HEK293 (cell line): ENCODE measurements around the gene NAGA.

Source experiments
- CTCF ChIA-PET: fragments of 350-600 bp; formaldehyde crosslinking; extraction: SDS; loops from one replicate; lab custom pipeline; 2021; ENCODE audit warnings: antibody characterized with exemption; lab: Yijun Ruan, JAX
- POLR2A ChIA-PET: fragments of 300-600 bp; formaldehyde crosslinking; extraction: SDS; loops from one replicate; lab custom pipeline; 2020; ENCODE audit warnings: antibody characterized with exemption, inconsistent platforms; lab: Yijun Ruan, JAX
- H3K27ac ChIP-seq: fragments of 200-500 bp; sonication (Bioruptor generic); 2 replicates; pipeline ENCODE4 v1.5.1; 2014; ENCODE audit warnings: low read depth, low read length, control low read depth, inconsistent platforms; ENCODE audit errors: extremely low read depth
- H3K36me3 ChIP-seq, 2 experiments: fragments of 200-500 bp in 1 of 2; sonication (Bioruptor generic) in 1 of 2; 1 replicate in 1 of 2; 2 replicates in 1 of 2; pipeline ENCODE4 v1.5.1; 2014 to 2017; ENCODE audit warnings: inconsistent platforms in 2 of 2, low read length in 2 of 2; ENCODE audit not compliant: control insufficient read depth in 2 of 2, insufficient read depth in 1 of 2
- H3K4me1 ChIP-seq: fragments of 200-500 bp; sonication (Bioruptor generic); 2 replicates; pipeline ENCODE4 v1.5.1; 2014; ENCODE audit warnings: mild to moderate bottlenecking, low read length, inconsistent platforms; ENCODE audit not compliant: control insufficient read depth, insufficient read depth
- H3K4me3 ChIP-seq: 2 replicates; pipeline ENCODE4 v1.5.1; 2011; ENCODE audit warnings: low read depth, mild to moderate bottlenecking, control low read depth, low read length, moderate library complexity
- H3K9me3 ChIP-seq: fragments of 200-500 bp; sonication (Bioruptor generic); 2 replicates; pipeline ENCODE4 v1.5.1; 2014; ENCODE audit warnings: low read depth, low read length, inconsistent platforms; ENCODE audit not compliant: control insufficient read depth, insufficient read depth
- BCL6B ChIP-seq: fragments of 450-650 bp; formaldehyde crosslinking; IDR thresholded peaks from 2 replicates; pipeline ENCODE4 v1.5.1; 2017; ENCODE audit warnings: missing biosample characterization, missing genetic modification characterization
- OSR2 ChIP-seq: fragments of 450-650 bp; formaldehyde crosslinking; IDR thresholded peaks from 2 replicates; pipeline ENCODE4 v1.5.1; 2016; ENCODE audit warnings: missing biosample characterization, missing genetic modification characterization
- PRDM1 ChIP-seq: fragments of 450-650 bp; formaldehyde crosslinking; IDR thresholded peaks from 2 replicates; pipeline ENCODE4; 2016; ENCODE audit warnings: missing biosample characterization, missing genetic modification characterization
- ZBTB10 ChIP-seq: fragments of 450-650 bp; formaldehyde crosslinking; IDR thresholded peaks from 2 replicates; pipeline ENCODE4 v1.5.1; 2016; ENCODE audit warnings: missing biosample characterization, missing genetic modification characterization
- ZBTB48 ChIP-seq: fragments of 450-650 bp; formaldehyde crosslinking; IDR thresholded peaks from 2 replicates; pipeline ENCODE4 v1.5.1; 2016; ENCODE audit warnings: missing biosample characterization, missing genetic modification characterization
- ZNF132 ChIP-seq: fragments of 450-650 bp; formaldehyde crosslinking; IDR thresholded peaks from 2 replicates; pipeline ENCODE4 v1.5.1; 2017; ENCODE audit warnings: missing biosample characterization, missing genetic modification characterization, borderline replicate concordance
- ZNF292 ChIP-seq: fragments of 450-650 bp; formaldehyde crosslinking; IDR thresholded peaks from 2 replicates; pipeline ENCODE4 v1.5.1; 2016; ENCODE audit warnings: low read depth, missing biosample characterization, missing genetic modification characterization, borderline replicate concordance
- ZNF335 ChIP-seq: fragments of 450-650 bp; formaldehyde crosslinking; conservative IDR thresholded peaks from 2 replicates; pipeline ENCODE4 v1.5.1; 2016; ENCODE audit warnings: missing biosample characterization, missing genetic modification characterization
- ZNF366 ChIP-seq: fragments of 450-650 bp; formaldehyde crosslinking; conservative IDR thresholded peaks from 2 replicates; pipeline ENCODE4 v1.5.1; 2016; ENCODE audit warnings: missing biosample characterization, missing genetic modification characterization
- ZNF404 ChIP-seq: fragments of 450-650 bp; formaldehyde crosslinking; IDR thresholded peaks from 2 replicates; pipeline ENCODE4 v1.5.1; 2017; ENCODE audit warnings: missing biosample characterization, missing genetic modification characterization
- ZNF473 ChIP-seq: fragments of 450-650 bp; formaldehyde crosslinking; IDR thresholded peaks from 2 replicates; pipeline ENCODE4 v1.5.1; 2017; ENCODE audit warnings: missing biosample characterization, missing genetic modification characterization
- ZNF501 ChIP-seq: fragments of 450-650 bp; formaldehyde crosslinking; IDR thresholded peaks from 2 replicates; pipeline ENCODE4 v1.5.1; 2016; ENCODE audit warnings: missing biosample characterization, missing genetic modification characterization
- ZNF654 ChIP-seq: fragments of 450-650 bp; formaldehyde crosslinking; IDR thresholded peaks from 2 replicates; pipeline ENCODE4 v1.5.1; 2016; ENCODE audit warnings: low read depth, missing biosample characterization, missing genetic modification characterization
- ZNF664 ChIP-seq: fragments of 450-650 bp; formaldehyde crosslinking; IDR thresholded peaks from 2 replicates; pipeline ENCODE4 v1.5.1; 2016; ENCODE audit warnings: missing biosample characterization, missing genetic modification characterization
- ZNF768 ChIP-seq: fragments of 450-650 bp; formaldehyde crosslinking; IDR thresholded peaks from 2 replicates; pipeline ENCODE4 v1.5.1; 2018; ENCODE audit warnings: missing biosample characterization, mild to moderate bottlenecking, missing genetic modification characterization
- TF ChIP-seq, protein P1 (sequence below): fragments of 450-650 bp; formaldehyde crosslinking; IDR thresholded peaks from 2 replicates; pipeline ENCODE4 v1.5.1; 2016; ENCODE audit warnings: missing biosample characterization, missing genetic modification characterization, low read depth
- TF ChIP-seq, protein P2 (sequence below): fragments of 450-650 bp; formaldehyde crosslinking; IDR thresholded peaks from 2 replicates; pipeline ENCODE4 v1.5.1; 2016; ENCODE audit warnings: missing biosample characterization, missing genetic modification characterization
- TF ChIP-seq, protein P3 (sequence below): fragments of 450-650 bp; formaldehyde crosslinking; IDR thresholded peaks from 2 replicates; pipeline ENCODE4 v1.5.1; 2016; ENCODE audit warnings: missing biosample characterization, missing genetic modification characterization

NAGA gene

DNA sequence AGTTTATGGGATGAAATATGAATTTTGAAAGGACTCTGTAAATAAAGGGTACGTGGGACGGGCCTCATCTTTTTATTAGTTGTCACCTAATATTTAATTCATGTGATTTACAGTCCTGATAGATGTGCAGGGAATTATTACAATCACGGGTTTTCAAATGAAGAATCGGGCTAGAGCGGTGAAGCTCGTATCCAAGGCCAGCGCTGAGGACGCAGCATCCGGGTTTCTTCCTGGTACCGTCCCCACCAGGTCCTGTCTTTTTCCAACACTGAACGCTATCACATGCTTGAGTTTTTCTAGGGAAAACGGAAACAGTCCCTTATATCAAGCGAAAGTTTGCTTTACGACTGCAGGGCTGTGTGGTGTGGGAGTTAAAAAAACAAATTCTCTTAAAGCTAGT, 9.7 kb upstream of the NAGA start:
- Histone ChIP-seq H3K36me3 (peaks cover 0 to 39% of the 10 kb centered on the region in 2 experiments; a peak in 2 of 3 replicates), H3K4me3 (peak overlapping the region; percentile 93)
- ChIA-PET CTCF (interaction anchor here (0.6 to 1.7 kb wide), 7 partner anchors 10 to 364 kb away, joined by 3 to 14 read pairs (median 3); partner anchors contain the start of gene NDUFA6), POLR2A (interaction anchor here (1.0 to 3.3 kb wide), 6 partner anchors 10 to 364 kb away, joined by 3 to 56 read pairs (median 10); partner anchors contain the start of genes CENPM, NAGA and NDUFA6)
- TF ChIP-seq ZNF335, result peak; percentile 44
- TF ChIP-seq PRDM1 (tag by site-specific recombination), result peak; percentile 56; the same call in 1 of the 2 replicates
- TF ChIP-seq, protein P1, sequence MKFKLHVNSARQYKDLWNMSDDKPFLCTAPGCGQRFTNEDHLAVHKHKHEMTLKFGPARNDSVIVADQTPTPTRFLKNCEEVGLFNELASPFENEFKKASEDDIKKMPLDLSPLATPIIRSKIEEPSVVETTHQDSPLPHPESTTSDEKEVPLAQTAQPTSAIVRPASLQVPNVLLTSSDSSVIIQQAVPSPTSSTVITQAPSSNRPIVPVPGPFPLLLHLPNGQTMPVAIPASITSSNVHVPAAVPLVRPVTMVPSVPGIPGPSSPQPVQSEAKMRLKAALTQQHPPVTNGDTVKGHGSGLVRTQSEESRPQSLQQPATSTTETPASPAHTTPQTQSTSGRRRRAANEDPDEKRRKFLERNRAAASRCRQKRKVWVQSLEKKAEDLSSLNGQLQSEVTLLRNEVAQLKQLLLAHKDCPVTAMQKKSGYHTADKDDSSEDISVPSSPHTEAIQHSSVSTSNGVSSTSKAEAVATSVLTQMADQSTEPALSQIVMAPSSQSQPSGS (tag by site-specific recombination), result no peak
- peak; percentile 91 for TF ChIP-seq ZBTB48
- TF ChIP-seq BCL6B, result peak; percentile 67; the same call in 1 of the 2 replicates
- TF ChIP-seq, all 188 proteins: peak for 4
- no peaks in the 10 kb centered on the region for H3K9me3 ChIP-seq
- H3K4me1 ChIP-seq, result peaks cover 4% of the 10 kb centered on the region; the same call in 1 of the 2 replicates
- H3K27ac ChIP-seq, result peak overlapping the region; percentile 73; the same call in 1 of the 2 replicates

- peaks cover 4% of the 10 kb centered on the region; the same call in 1 of the 2 replicates for H3K4me1 ChIP-seq
- TF ChIP-seq ZNF292 (tag by site-specific recombination) (no peak), ZNF366 (tag by site-specific recombination) (no peak), ZNF132 (tag by site-specific recombination) (no peak), ZNF404 (no peak), ZNF501 (tag by site-specific recombination) (peak; percentile 82), ZNF473 (no peak), ZNF654 (tag by site-specific recombination) (no peak), ZNF768 (tag by site-specific recombination) (no peak), OSR2 (tag by site-specific recombination) (no peak; the same call in 1 of the 2 replicates), PRDM1 (tag by site-specific recombination) (peak; percentile 72; the same call in 1 of the 2 replicates), ZBTB10 (tag by site-specific recombination) (peak; percentile 98), ZNF664 (tag by site-specific recombination) (no peak), BCL6B (no peak)
- TF ChIP-seq, protein P2, sequence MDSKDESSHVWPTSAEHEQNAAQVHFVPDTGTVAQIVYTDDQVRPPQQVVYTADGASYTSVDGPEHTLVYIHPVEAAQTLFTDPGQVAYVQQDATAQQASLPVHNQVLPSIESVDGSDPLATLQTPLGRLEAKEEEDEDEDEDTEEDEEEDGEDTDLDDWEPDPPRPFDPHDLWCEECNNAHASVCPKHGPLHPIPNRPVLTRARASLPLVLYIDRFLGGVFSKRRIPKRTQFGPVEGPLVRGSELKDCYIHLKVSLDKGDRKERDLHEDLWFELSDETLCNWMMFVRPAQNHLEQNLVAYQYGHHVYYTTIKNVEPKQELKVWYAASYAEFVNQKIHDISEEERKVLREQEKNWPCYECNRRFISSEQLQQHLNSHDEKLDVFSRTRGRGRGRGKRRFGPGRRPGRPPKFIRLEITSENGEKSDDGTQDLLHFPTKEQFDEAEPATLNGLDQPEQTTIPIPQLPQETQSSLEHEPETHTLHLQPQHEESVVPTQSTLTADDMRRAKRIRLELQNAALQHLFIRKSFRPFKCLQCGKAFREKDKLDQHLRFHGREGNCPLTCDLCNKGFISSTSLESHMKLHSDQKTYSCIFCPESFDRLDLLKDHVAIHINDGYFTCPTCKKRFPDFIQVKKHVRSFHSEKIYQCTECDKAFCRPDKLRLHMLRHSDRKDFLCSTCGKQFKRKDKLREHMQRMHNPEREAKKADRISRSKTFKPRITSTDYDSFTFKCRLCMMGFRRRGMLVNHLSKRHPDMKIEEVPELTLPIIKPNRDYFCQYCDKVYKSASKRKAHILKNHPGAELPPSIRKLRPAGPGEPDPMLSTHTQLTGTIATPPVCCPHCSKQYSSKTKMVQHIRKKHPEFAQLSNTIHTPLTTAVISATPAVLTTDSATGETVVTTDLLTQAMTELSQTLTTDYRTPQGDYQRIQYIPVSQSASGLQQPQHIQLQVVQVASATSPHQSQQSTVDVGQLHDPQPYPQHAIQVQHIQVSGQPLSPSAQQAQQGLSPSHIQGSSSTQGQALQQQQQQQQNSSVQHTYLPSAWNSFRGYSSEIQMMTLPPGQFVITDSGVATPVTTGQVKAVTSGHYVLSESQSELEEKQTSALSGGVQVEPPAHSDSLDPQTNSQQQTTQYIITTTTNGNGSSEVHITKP (tag by site-specific recombination), result peak; percentile 49; the same call in 1 of the 2 replicates
- TF ChIP-seq, protein P3, sequence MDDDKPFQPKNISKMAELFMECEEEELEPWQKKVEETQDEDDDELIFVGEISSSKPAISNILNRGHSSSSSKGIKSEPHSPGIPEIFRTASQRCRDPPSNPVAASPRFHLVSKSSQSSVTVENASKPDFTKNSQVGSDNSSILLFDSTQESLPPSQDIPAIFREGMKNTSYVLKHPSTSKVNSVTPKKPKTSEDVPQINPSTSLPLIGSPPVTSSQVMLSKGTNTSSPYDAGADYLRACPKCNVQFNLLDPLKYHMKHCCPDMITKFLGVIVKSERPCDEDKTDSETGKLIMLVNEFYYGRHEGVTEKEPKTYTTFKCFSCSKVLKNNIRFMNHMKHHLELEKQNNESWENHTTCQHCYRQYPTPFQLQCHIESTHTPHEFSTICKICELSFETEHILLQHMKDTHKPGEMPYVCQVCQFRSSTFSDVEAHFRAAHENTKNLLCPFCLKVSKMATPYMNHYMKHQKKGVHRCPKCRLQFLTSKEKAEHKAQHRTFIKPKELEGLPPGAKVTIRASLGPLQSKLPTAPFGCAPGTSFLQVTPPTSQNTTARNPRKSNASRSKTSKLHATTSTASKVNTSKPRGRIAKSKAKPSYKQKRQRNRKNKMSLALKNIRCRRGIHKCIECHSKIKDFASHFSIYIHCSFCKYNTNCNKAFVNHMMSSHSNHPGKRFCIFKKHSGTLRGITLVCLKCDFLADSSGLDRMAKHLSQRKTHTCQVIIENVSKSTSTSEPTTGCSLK (tag by site-specific recombination), result no peak
These were observed 9.0 kb upstream of the NAGA start, which contains the start of gene SMDT1 for GRCh38 chr22:42079319-42080251. Gene SMDT1, plus strand, starts transcription at chr22:42079700. Its CDS starts 69 bp downstream, at chr22:42079769.

More at GRCh38 chr22:42079319-42080251, 9.0 kb upstream of the NAGA start, which contains the start of gene SMDT1:
- H3K27ac ChIP-seq, result peak within 1 kb of the TSS; percentile 73
- peaks cover 0 to 32% of the 10 kb centered on the region in 2 experiments; a peak in 2 of 3 replicates for H3K36me3 ChIP-seq
- H3K9me3 ChIP-seq, result no peaks in the 10 kb centered on the region
- peak within 1 kb of the TSS; percentile 93 for H3K4me3 ChIP-seq
- CTCF ChIA-PET, result interaction anchor here (0.6 to 1.7 kb wide), 5 partner anchors 10 to 299 kb away, joined by 3 to 14 read pairs (median 3); partner anchors contain the start of gene NDUFA6
- POLR2A ChIA-PET, result interaction anchor here (0.5 to 3.3 kb wide), 10 partner anchors 9 to 382 kb away, joined by 3 to 56 read pairs (median 4); partner anchors contain the start of genes CENPM, NAGA and NDUFA6
